ENCODE data around the gene CD44.

Gene CD44

GRCh38 chr11:35118906-35119305 is 20.1 kb upstream of the CD44 start:
- peak; percentile 68 for DNase-seq
- Mint-ChIP-seq H3K4me1 (peaks cover 46 to 90% of the 10 kb centered on the region in 2 donors), H3K27ac (no peak overlapping the region), H3K27me3 (no peaks in the 10 kb centered on the region), H3K4me3 (no peak overlapping the region), H3K36me3 (peaks cover 0 to 4% of the 10 kb centered on the region in 2 donors), H3K9me3 (peaks cover 1 to 5% of the 10 kb centered on the region in 2 donors)
- peak; percentile 74 to 77 for ATAC-seq (replicated peaks)

- Mint-ChIP-seq H3K36me3 (peaks cover 0 to 4% of the 10 kb centered on the region in 2 donors), H3K27ac (no peak overlapping the region), H3K4me1 (peaks cover 48 to 80% of the 10 kb centered on the region in 2 donors), H3K27me3 (no peaks in the 10 kb centered on the region), H3K9me3 (peaks cover 1 to 5% of the 10 kb centered on the region in 2 donors), H3K4me3 (no peak overlapping the region)
- DNase-seq (no peak), ATAC-seq (replicated peaks) (no peak)
Observed at GRCh38 chr11:35121326-35121865, 17.6 kb upstream of the CD44 start.

GRCh38 chr11:35122308-35122707 is 16.7 kb upstream of the CD44 start:
- H3K9me3 Mint-ChIP-seq = peaks cover 1 to 5% of the 10 kb centered on the region in 2 donors
- no peaks in the 10 kb centered on the region for H3K27me3 Mint-ChIP-seq
- peaks cover 55 to 80% of the 10 kb centered on the region in 2 donors for H3K4me1 Mint-ChIP-seq
- DNase-seq (no peak), ATAC-seq (replicated peaks) (no peak)
- H3K36me3 Mint-ChIP-seq = peaks cover 0 to 4% of the 10 kb centered on the region in 2 donors
- H3K4me3 Mint-ChIP-seq = peak overlapping the region in 1 of 2 donors; percentile 13
- peak overlapping the region; percentile 75 for H3K27ac Mint-ChIP-seq

GRCh38 chr11:35126000-35126878 is 12.7 kb upstream of the CD44 start:
- H3K27me3 Mint-ChIP-seq = no peaks in the 10 kb centered on the region
- peak; percentile 83 to 87 for ATAC-seq (replicated peaks)
- H3K4me1 Mint-ChIP-seq = peaks cover 46 to 62% of the 10 kb centered on the region in 2 donors
- H3K9me3 Mint-ChIP-seq = no peaks in the 10 kb centered on the region
- H3K36me3 Mint-ChIP-seq = no peaks in the 10 kb centered on the region
- peak overlapping the region; percentile 93 for H3K27ac Mint-ChIP-seq
- peak; percentile 74 for DNase-seq
- peak overlapping the region; percentile 69 to 77 for H3K4me3 Mint-ChIP-seq

GRCh38 chr11:35126879-35127581 is 11.9 kb upstream of the CD44 start:
- H3K36me3 Mint-ChIP-seq = no peaks in the 10 kb centered on the region
- H3K27me3 Mint-ChIP-seq = no peaks in the 10 kb centered on the region
- H3K4me1 Mint-ChIP-seq = peaks cover 54 to 64% of the 10 kb centered on the region in 2 donors
- H3K4me3 Mint-ChIP-seq = peak overlapping the region; percentile 69 to 77
- DNase-seq = no peak
- peak; percentile 51 to 57 for ATAC-seq (replicated peaks)
- H3K9me3 Mint-ChIP-seq = no peaks in the 10 kb centered on the region
- peak overlapping the region; percentile 93 for H3K27ac Mint-ChIP-seq

GRCh38 chr11:35127619-35128018 is 11.4 kb upstream of the CD44 start:
- no peak for DNase-seq
- Mint-ChIP-seq H3K4me1 (peaks cover 53 to 62% of the 10 kb centered on the region in 2 donors), H3K27me3 (no peaks in the 10 kb centered on the region), H3K4me3 (no peak overlapping the region), H3K9me3 (no peaks in the 10 kb centered on the region), H3K27ac (peak overlapping the region; percentile 93), H3K36me3 (no peaks in the 10 kb centered on the region)
- peak; percentile 20 for ATAC-seq (replicated peaks)

- H3K4me3 Mint-ChIP-seq = no peak overlapping the region
- no peaks in the 10 kb centered on the region for H3K36me3 Mint-ChIP-seq
- H3K4me1 Mint-ChIP-seq = peaks cover 45 to 46% of the 10 kb centered on the region in 2 donors
- no peak for DNase-seq
- H3K27ac Mint-ChIP-seq = no peak overlapping the region
- peak; percentile 21 to 25 for ATAC-seq (replicated peaks)
- no peaks in the 10 kb centered on the region for H3K27me3 Mint-ChIP-seq
- no peaks in the 10 kb centered on the region for H3K9me3 Mint-ChIP-seq
Observed at GRCh38 chr11:35131094-35131493, 7.9 kb upstream of the CD44 start.

GRCh38 chr11:35131886-35132285 is 7.1 kb upstream of the CD44 start:
- no peak overlapping the region for H3K4me3 Mint-ChIP-seq

GRCh38 chr11:35133656-35134055 is 5.3 kb upstream of the CD44 start:
- H3K4me3 Mint-ChIP-seq = no peak overlapping the region
- peaks cover 37 to 43% of the 10 kb centered on the region in 2 donors for H3K4me1 Mint-ChIP-seq
- no peaks in the 10 kb centered on the region for H3K27me3 Mint-ChIP-seq
- ATAC-seq (replicated peaks) (no peak), DNase-seq (no peak)
- no peak overlapping the region for H3K27ac Mint-ChIP-seq
- H3K36me3 Mint-ChIP-seq = no peaks in the 10 kb centered on the region
- H3K9me3 Mint-ChIP-seq = no peaks in the 10 kb centered on the region

More at GRCh38 chr11:35131886-35132285, 7.1 kb upstream of the CD44 start:
- Mint-ChIP-seq H3K27ac (peak overlapping the region; percentile 61), H3K36me3 (no peaks in the 10 kb centered on the region), H3K4me1 (peaks cover 37 to 41% of the 10 kb centered on the region in 2 donors), H3K9me3 (no peaks in the 10 kb centered on the region), H3K27me3 (no peaks in the 10 kb centered on the region)
- ATAC-seq (replicated peaks) (no peak), DNase-seq (no peak)

- no peaks in the 10 kb centered on the region for H3K9me3 Mint-ChIP-seq
- H3K27me3 Mint-ChIP-seq = no peaks in the 10 kb centered on the region
- H3K36me3 Mint-ChIP-seq = no peaks in the 10 kb centered on the region
- DNase-seq = no peak
- peaks cover 33 to 38% of the 10 kb centered on the region in 2 donors for H3K4me1 Mint-ChIP-seq
- no peak for ATAC-seq (replicated peaks)
- no peak overlapping the region for H3K27ac Mint-ChIP-seq
- no peak overlapping the region for H3K4me3 Mint-ChIP-seq
Observed at GRCh38 chr11:35134403-35135148, 4.4 kb upstream of the CD44 start.

GRCh38 chr11:35135222-35135621 is 3.7 kb upstream of the CD44 start:
- H3K27me3 Mint-ChIP-seq = no peaks in the 10 kb centered on the region
- H3K4me1 Mint-ChIP-seq = peaks cover 33 to 38% of the 10 kb centered on the region in 2 donors
- DNase-seq (no peak), ATAC-seq (replicated peaks) (no peak)
- no peak overlapping the region for H3K27ac Mint-ChIP-seq
- H3K9me3 Mint-ChIP-seq = no peaks in the 10 kb centered on the region
- no peak overlapping the region for H3K4me3 Mint-ChIP-seq
- H3K36me3 Mint-ChIP-seq = no peaks in the 10 kb centered on the region

- no peaks in the 10 kb centered on the region for H3K9me3 Mint-ChIP-seq
- DNase-seq (no peak), ATAC-seq (replicated peaks) (no peak)
- no peaks in the 10 kb centered on the region for H3K27me3 Mint-ChIP-seq
- H3K4me1 Mint-ChIP-seq = peaks cover 28 to 34% of the 10 kb centered on the region in 2 donors
- no peaks in the 10 kb centered on the region for H3K36me3 Mint-ChIP-seq
- no peak overlapping the region for H3K27ac Mint-ChIP-seq
- no peak overlapping the region for H3K4me3 Mint-ChIP-seq
Observed at GRCh38 chr11:35136311-35136710, 2.7 kb upstream of the CD44 start.

- no peak for ATAC-seq (replicated peaks)
- H3K27ac Mint-ChIP-seq = peak overlapping the region; percentile 83
- no peak for DNase-seq
- peak overlapping the region; percentile 87 to 98 for H3K4me3 Mint-ChIP-seq
- H3K9me3 Mint-ChIP-seq = no peaks in the 10 kb centered on the region
- peaks cover 33 to 35% of the 10 kb centered on the region in 2 donors for H3K4me1 Mint-ChIP-seq
- H3K27me3 Mint-ChIP-seq = no peaks in the 10 kb centered on the region
- H3K36me3 Mint-ChIP-seq = peaks cover 3 to 5% of the 10 kb centered on the region in 2 donors
Observed at GRCh38 chr11:35138058-35138457, 913 bp upstream of the CD44 start.

- H3K4me1 Mint-ChIP-seq = peaks cover 38 to 39% of the 10 kb centered on the region in 2 donors
- peak overlapping the region; percentile 87 to 98 for H3K4me3 Mint-ChIP-seq
- no peaks in the 10 kb centered on the region for H3K27me3 Mint-ChIP-seq
Observed at GRCh38 chr11:35138606-35138942, 397 bp upstream of the CD44 start.

More at GRCh38 chr11:35138606-35138942, 397 bp upstream of the CD44 start:
- Mint-ChIP-seq H3K9me3 (no peaks in the 10 kb centered on the region), H3K27ac (peak overlapping the region; percentile 96), H3K36me3 (peaks cover 3 to 7% of the 10 kb centered on the region in 2 donors)
- no peak for ATAC-seq (replicated peaks)
- DNase-seq = no peak

Measured in stimulated activated naive B cell treated with anti-CD40 and anti-IgM and Interleukin-4, amounts not matched to agents 10 μg/mL and 1 μg/mL and 100 μg/mL, for 72 hours (primary cell).